Measurements from ENCODE around the gene MPRIP.
"Not testable (repeated sequence)": the region's sequence is repeated elsewhere in the genome, so short reads cannot be mapped to it uniquely, and the experiment has no call there.

MPRIP gene, protein sequence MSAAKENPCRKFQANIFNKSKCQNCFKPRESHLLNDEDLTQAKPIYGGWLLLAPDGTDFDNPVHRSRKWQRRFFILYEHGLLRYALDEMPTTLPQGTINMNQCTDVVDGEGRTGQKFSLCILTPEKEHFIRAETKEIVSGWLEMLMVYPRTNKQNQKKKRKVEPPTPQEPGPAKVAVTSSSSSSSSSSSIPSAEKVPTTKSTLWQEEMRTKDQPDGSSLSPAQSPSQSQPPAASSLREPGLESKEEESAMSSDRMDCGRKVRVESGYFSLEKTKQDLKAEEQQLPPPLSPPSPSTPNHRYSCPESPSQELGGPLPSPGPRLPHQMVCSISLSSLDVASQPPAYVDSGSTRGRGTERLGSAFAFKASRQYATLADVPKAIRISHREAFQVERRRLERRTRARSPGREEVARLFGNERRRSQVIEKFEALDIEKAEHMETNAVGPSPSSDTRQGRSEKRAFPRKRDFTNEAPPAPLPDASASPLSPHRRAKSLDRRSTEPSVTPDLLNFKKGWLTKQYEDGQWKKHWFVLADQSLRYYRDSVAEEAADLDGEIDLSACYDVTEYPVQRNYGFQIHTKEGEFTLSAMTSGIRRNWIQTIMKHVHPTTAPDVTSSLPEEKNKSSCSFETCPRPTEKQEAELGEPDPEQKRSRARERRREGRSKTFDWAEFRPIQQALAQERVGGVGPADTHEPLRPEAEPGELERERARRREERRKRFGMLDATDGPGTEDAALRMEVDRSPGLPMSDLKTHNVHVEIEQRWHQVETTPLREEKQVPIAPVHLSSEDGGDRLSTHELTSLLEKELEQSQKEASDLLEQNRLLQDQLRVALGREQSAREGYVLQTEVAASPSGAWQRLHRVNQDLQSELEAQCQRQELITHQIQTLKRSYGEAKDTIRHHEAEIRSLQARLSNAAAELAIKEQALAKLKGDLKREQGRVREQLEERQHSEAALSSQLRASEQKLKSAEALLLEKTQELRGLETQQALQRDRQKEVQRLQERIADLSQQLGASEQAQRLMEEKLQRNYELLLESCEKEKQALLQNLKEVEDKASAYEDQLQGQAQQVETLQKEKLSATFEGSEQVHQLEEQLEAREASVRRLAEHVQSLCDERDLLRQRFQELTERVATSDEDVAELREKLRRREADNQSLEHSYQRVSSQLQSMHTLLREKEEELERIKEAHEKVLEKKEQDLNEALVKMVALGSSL (N-terminal part only)

DNA sequence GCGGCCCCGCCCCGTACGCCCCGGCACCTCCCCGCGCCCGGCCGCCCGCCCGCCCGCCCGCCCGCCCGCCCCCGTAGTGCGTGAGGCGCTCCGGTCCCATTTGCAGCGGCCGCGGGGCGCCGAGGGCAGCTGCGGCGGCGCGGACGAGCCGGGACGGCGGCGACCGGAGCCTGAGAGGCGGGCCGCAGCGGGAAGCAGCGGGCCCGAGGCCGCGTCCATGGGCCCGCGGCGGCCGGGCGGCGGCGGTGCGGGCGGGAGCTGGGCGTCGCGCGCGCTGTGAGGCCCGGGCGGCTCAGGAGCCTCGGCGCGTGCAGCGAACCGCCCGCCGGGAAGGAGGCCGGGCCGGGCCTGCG is at the start of gene MPRIP:
TSS of gene MPRIP (plus strand) at position 74 of the 353 bp plus-strand sequence. CDS start 392 bp downstream, outside the sequence.
- Histone ChIP-seq H3K36me3 (ENCODE audit: control insufficient read depth, insufficient read depth, low read length) (no peaks in the 10 kb centered on the region), H3K4me3 (replicated peaks; ENCODE audit: low read depth, low read length) (peak within 1 kb of the TSS; percentile 69), H3K27me3 (replicated peaks; ENCODE audit: control insufficient read depth, insufficient read depth, low read length) (no peaks in the 10 kb centered on the region)
- TF ChIP-seq, protein P1, sequence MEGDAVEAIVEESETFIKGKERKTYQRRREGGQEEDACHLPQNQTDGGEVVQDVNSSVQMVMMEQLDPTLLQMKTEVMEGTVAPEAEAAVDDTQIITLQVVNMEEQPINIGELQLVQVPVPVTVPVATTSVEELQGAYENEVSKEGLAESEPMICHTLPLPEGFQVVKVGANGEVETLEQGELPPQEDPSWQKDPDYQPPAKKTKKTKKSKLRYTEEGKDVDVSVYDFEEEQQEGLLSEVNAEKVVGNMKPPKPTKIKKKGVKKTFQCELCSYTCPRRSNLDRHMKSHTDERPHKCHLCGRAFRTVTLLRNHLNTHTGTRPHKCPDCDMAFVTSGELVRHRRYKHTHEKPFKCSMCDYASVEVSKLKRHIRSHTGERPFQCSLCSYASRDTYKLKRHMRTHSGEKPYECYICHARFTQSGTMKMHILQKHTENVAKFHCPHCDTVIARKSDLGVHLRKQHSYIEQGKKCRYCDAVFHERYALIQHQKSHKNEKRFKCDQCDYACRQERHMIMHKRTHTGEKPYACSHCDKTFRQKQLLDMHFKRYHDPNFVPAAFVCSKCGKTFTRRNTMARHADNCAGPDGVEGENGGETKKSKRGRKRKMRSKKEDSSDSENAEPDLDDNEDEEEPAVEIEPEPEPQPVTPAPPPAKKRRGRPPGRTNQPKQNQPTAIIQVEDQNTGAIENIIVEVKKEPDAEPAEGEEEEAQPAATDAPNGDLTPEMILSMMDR (IDR thresholded peaks at IDR 0.05; ENCODE audit: insufficient read depth, low read length, poor library complexity, severe bottlenecking) = no peak
- DNase-seq (ENCODE audit: extremely low read depth, insufficient read length) = no peak

DNA sequence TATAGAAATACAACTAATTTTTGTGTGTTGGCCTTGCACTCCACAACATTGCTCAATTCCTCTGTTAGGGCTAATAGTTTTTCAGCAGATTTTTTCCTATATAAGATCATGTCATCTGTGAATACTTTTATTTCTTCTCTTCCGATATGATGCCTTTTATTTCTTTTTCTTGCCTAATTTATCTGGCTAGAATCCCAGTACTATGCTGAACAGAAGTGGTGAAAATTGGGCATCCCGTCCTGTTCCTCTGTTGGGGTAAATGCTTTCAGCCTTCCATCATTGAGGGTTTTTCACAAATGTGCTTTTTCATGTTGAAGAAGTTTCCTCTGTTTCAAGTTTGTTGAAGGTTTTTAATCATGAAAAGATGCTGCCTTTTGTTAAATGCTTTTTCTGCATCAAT is 47.6 kb upstream of the MPRIP start:
- no peaks in the 10 kb centered on the region for H3K36me3 ChIP-seq (ENCODE audit: control insufficient read depth, insufficient read depth, low read length)
- TF ChIP-seq, protein P1 (IDR thresholded peaks at IDR 0.05; ENCODE audit: insufficient read depth, low read length, poor library complexity, severe bottlenecking) = no peak
- no peak for DNase-seq (ENCODE audit: extremely low read depth, insufficient read length)
- H3K27me3 ChIP-seq (replicated peaks; ENCODE audit: control insufficient read depth, insufficient read depth, low read length) = no peaks in the 10 kb centered on the region
- no peak overlapping the region for H3K4me3 ChIP-seq (replicated peaks; ENCODE audit: low read depth, low read length)

DNA sequence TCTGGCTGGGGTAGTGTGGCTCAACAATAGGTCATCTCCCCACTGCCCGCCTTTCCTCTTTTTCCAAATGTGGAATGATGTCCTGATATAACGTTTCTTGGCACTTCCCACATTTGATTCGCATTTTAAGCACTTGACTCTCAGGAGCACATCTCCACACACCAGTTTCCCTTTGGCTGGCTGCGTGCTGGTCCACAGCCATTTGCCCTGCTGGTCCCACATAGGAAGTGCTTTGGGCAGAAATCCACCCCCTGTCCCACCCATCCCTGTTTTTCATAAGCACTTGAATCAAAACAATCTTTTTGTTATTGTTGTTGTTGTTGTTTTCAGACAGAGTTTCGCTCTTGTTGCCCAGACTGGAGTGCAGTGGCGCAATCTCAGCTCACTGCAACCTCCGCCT is 46.3 kb upstream of the MPRIP start:
- no peaks in the 10 kb centered on the region for H3K27me3 ChIP-seq (replicated peaks; ENCODE audit: control insufficient read depth, insufficient read depth, low read length)
- DNase-seq (ENCODE audit: extremely low read depth, insufficient read length) = no peak
- H3K4me3 ChIP-seq (replicated peaks; ENCODE audit: low read depth, low read length) = no peak overlapping the region
- no peaks in the 10 kb centered on the region for H3K36me3 ChIP-seq (ENCODE audit: control insufficient read depth, insufficient read depth, low read length)
- TF ChIP-seq, protein P1 (IDR thresholded peaks at IDR 0.05; ENCODE audit: insufficient read depth, low read length, poor library complexity, severe bottlenecking) = no peak

DNA sequence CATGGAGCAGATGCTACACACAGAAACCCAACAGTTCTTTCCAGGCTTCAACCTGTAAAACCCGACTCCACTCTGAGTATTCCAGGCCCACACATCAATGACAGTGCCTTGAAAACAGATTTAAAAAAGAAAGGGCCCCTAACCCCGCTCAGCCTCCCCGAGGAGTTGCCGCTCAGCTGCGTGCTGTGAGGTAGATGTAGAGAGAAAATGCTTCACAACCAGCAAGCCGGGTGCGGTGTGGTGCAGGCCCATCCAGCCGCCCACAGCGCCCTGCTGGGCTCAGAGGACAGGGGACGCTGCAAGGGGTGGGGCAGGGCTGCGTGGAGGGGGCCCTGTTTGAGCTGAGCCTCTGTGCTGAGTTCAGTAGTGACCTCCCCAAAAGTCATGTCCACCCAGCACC is 45.5 kb upstream of the MPRIP start:
- not testable (repeated sequence) for H3K27me3 ChIP-seq (replicated peaks; ENCODE audit: control insufficient read depth, insufficient read depth, low read length); DNase-seq (ENCODE audit: extremely low read depth, insufficient read length)

DNA sequence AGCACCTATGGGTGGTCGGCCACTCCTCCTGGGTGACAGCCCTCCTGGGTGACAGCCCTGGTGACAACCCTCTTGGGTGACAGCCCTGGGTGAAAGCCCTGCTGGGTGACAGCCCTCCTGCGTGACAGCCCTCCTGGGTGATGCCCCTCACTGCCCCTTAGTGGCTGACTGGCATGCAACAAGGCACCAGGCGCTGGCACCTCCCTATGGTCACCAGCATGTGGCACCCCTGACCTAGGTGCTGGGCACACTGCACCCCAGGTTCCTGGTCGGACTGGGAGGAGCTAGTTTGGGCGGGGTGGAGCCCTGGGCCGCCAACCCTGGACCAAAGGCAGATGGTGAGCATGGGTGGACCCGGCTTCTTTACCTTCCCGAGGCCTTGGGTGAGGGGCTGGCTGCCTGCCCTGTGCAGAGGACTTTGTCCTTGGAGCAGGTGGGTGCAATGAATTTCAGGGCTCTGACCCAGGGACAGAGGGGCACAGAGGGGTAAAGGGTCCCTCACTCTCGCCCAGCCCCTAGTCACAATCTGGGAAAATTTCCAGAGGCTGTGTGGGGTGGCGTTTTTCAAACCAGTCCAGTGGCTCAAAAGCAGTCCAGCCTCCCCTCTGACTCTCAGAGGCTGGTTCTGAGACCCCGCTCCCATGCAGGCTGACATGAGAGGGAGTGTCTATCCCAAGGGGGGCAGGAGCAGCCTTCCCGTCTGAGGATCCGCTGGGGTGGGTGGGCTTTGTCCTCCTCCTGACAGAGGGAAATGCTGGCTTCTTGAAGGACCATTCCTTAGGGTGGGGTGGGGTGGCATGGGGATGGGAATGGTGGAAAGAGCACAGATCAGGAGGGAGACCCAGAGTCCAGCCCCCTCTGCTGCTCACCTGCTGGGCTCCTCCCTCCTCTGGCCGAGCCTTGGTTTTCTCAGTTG is 44.5 kb upstream of the MPRIP start:
- TF ChIP-seq, protein P1 (IDR thresholded peaks at IDR 0.05; ENCODE audit: insufficient read depth, low read length, poor library complexity, severe bottlenecking) = peak; percentile 30
- H3K27me3 ChIP-seq (replicated peaks; ENCODE audit: control insufficient read depth, insufficient read depth, low read length) = no peaks in the 10 kb centered on the region
- no peaks in the 10 kb centered on the region for H3K36me3 ChIP-seq (ENCODE audit: control insufficient read depth, insufficient read depth, low read length)
- no peak for DNase-seq (ENCODE audit: extremely low read depth, insufficient read length)
- H3K4me3 ChIP-seq (replicated peaks; ENCODE audit: low read depth, low read length) = no peak overlapping the region

More for the DNA sequence above, 45.5 kb upstream of the MPRIP start:
- H3K4me3 ChIP-seq (replicated peaks; ENCODE audit: low read depth, low read length); H3K36me3 ChIP-seq (ENCODE audit: control insufficient read depth, insufficient read depth, low read length): not testable (repeated sequence)
